Astrocyte (in vitro differentiated cells and primary cell): ENCODE results near the gene NTM. TPM values are rescaled to one million over a fixed set of nuclear protein-coding genes. Genes with fewer than 3 reads are reported as not detected.

Experiments used
- DNase-seq: peaks from one replicate; pipeline ENCODE4 v3.0.0-alpha.2; 2010; ENCODE audit warnings: low read depth
- FAIRE-seq: peaks from 2 replicates; lab custom pipeline; 2011; peaks lifted over from hg19 to GRCh38; lab: Jason Lieb, UNC
- H2AFZ ChIP-seq: 2 replicates; pipeline ENCODE4 v1.6.0; 2012; ENCODE audit warnings: low read depth, low read length, inconsistent platforms
- H3K27ac ChIP-seq: 2 replicates; pipeline ENCODE4 v1.5.1; 2011; ENCODE audit warnings: low read depth, low read length, inconsistent platforms
- H3K27me3 ChIP-seq: 2 replicates; pipeline ENCODE4 v1.6.0; 2011; ENCODE audit warnings: low read length, inconsistent platforms; ENCODE audit not compliant: insufficient read depth
- H3K36me3 ChIP-seq: 2 replicates; pipeline ENCODE4 v1.5.1; 2011; ENCODE audit warnings: low read length, inconsistent platforms; ENCODE audit not compliant: insufficient read depth
- H3K4me1 ChIP-seq: 2 replicates; pipeline ENCODE4 v1.5.1; 2011; ENCODE audit warnings: low read length, inconsistent platforms; ENCODE audit not compliant: insufficient read depth
- H3K4me2 ChIP-seq: 2 replicates; pipeline ENCODE4 v1.6.0; 2012; ENCODE audit warnings: low read length, inconsistent platforms
- H3K4me3 ChIP-seq: 2 replicates; pipeline ENCODE4 v1.5.1; 2011; ENCODE audit warnings: low read depth, mild to moderate bottlenecking, low read length, inconsistent platforms; ENCODE audit not compliant: insufficient read depth
- H3K79me2 ChIP-seq: 2 replicates; pipeline ENCODE4 v1.6.0; 2012; ENCODE audit warnings: mild to moderate bottlenecking, low read length, inconsistent platforms; ENCODE audit not compliant: insufficient read depth
- H3K9ac ChIP-seq: 2 replicates; pipeline ENCODE4 v1.6.0; 2012; ENCODE audit warnings: mild to moderate bottlenecking, low read length, inconsistent platforms
- H3K9me3 ChIP-seq: 2 replicates; pipeline ENCODE4 v1.5.1; 2012; ENCODE audit warnings: low read depth, mild to moderate bottlenecking, low read length, inconsistent platforms; ENCODE audit not compliant: insufficient read depth
- H4K20me1 ChIP-seq: 2 replicates; pipeline ENCODE4 v1.6.0; 2012; ENCODE audit warnings: low read length, inconsistent platforms; ENCODE audit not compliant: insufficient read depth
- H3K27ac Mint-ChIP-seq: one replicate; pipeline ENCODE4 v1.8.0; 2021; ENCODE audit warnings: mild to moderate bottlenecking, mixed read lengths; ENCODE audit not compliant: unreplicated experiment
- H3K27me3 Mint-ChIP-seq: one replicate; pipeline ENCODE4 v1.8.0; 2021; ENCODE audit warnings: low read depth, mixed read lengths; ENCODE audit not compliant: unreplicated experiment
- H3K36me3 Mint-ChIP-seq: one replicate; pipeline ENCODE4 v1.8.0; 2021; ENCODE audit warnings: low read depth, mixed read lengths; ENCODE audit not compliant: unreplicated experiment
- H3K4me1 Mint-ChIP-seq: one replicate; pipeline ENCODE4 v1.8.0; 2021; ENCODE audit warnings: low read depth, mixed read lengths; ENCODE audit not compliant: unreplicated experiment
- H3K4me3 Mint-ChIP-seq: one replicate; pipeline ENCODE4 v1.8.0; 2021; ENCODE audit warnings: mild to moderate bottlenecking, moderate library complexity, mixed read lengths; ENCODE audit not compliant: unreplicated experiment
- H3K9me3 Mint-ChIP-seq: one replicate; pipeline ENCODE4 v1.8.0; 2021; ENCODE audit warnings: mild to moderate bottlenecking, mixed read lengths; ENCODE audit not compliant: unreplicated experiment
- CTCF ChIP-seq: IDR thresholded peaks from 2 replicates; pipeline ENCODE4 v1.5.1; 2011; ENCODE audit warnings: low read depth, mild to moderate bottlenecking, inconsistent platforms, low read length, moderate library complexity; ENCODE audit not compliant: insufficient read depth
- EZH2 ChIP-seq: IDR thresholded peaks from 2 replicates; pipeline ENCODE4 v1.6.1; 2012; ENCODE audit warnings: mild to moderate bottlenecking, low read length, inconsistent platforms; ENCODE audit not compliant: insufficient read depth
- total RNA-seq: library from RNA; stranded (reverse); gene quantifications from 2 replicates; pipeline ENCODE4 v1.2.1, GENCODE V29; 2021

NTM gene
- total RNA-seq, 1 donor from 2014 or later: 98.2 TPM

GRCh38 chr11:131591051-131591461 lies 220.6 kb downstream of the NTM start:
- peaks cover 8% of the 10 kb centered on the region for H3K4me1 ChIP-seq
- Mint-ChIP-seq H3K27me3 (peaks cover 9% of the 10 kb centered on the region), H3K27ac (peak overlapping the region; percentile 72), H3K4me3 (no peak overlapping the region), H3K36me3 (peaks cover 3% of the 10 kb centered on the region), H3K4me1 (peaks cover 28% of the 10 kb centered on the region), H3K9me3 (peaks cover 4% of the 10 kb centered on the region)
- no peak overlapping the region for H2AFZ ChIP-seq
- H4K20me1 ChIP-seq: no peaks in the 10 kb centered on the region
- H3K36me3 ChIP-seq: no peaks in the 10 kb centered on the region
- no peak overlapping the region for H3K9ac ChIP-seq
- H3K4me3 ChIP-seq: no peak overlapping the region
- peaks cover 3% of the 10 kb centered on the region for H3K9me3 ChIP-seq
- H3K27ac ChIP-seq: no peak overlapping the region
- TF ChIP-seq EZH2 (no peak), CTCF (no peak)
- no peak for FAIRE-seq
- H3K27me3 ChIP-seq: peaks cover 2% of the 10 kb centered on the region
- DNase-seq: no peak
- H3K4me2 ChIP-seq: no peak overlapping the region
- no peaks in the 10 kb centered on the region for H3K79me2 ChIP-seq

- Histone ChIP-seq H3K9me3 (no peaks in the 10 kb centered on the region), H3K4me2 (no peak overlapping the region), H3K9ac (no peak overlapping the region), H3K27me3 (peaks cover 2% of the 10 kb centered on the region), H3K79me2 (no peaks in the 10 kb centered on the region), H3K4me3 (no peak overlapping the region), H3K36me3 (no peaks in the 10 kb centered on the region), H3K27ac (no peak overlapping the region), H4K20me1 (no peaks in the 10 kb centered on the region), H3K4me1 (peaks cover 8% of the 10 kb centered on the region), H2AFZ (no peak overlapping the region)
- H3K36me3 Mint-ChIP-seq: peaks cover 3% of the 10 kb centered on the region
- H3K4me1 Mint-ChIP-seq: peaks cover 28% of the 10 kb centered on the region
- no peak for FAIRE-seq
- peaks cover 4% of the 10 kb centered on the region for H3K9me3 Mint-ChIP-seq
- DNase-seq: no peak
- H3K4me3 Mint-ChIP-seq: no peak overlapping the region
- H3K27me3 Mint-ChIP-seq: peaks cover 10% of the 10 kb centered on the region
- no peak overlapping the region for H3K27ac Mint-ChIP-seq
- no peak for TF ChIP-seq CTCF
- TF ChIP-seq EZH2: no peak
Observed at GRCh38 chr11:131592152-131592551, 221.7 kb downstream of the NTM start.

- H3K27me3 Mint-ChIP-seq: peaks cover 11% of the 10 kb centered on the region
- no peak overlapping the region for H3K4me2 ChIP-seq
- no peaks in the 10 kb centered on the region for H3K36me3 ChIP-seq
- peaks cover under 1% of the 10 kb centered on the region for H3K9me3 Mint-ChIP-seq
- peaks cover 8% of the 10 kb centered on the region for H3K4me1 ChIP-seq
- no peak for TF ChIP-seq EZH2
- TF ChIP-seq CTCF: no peak
- DNase-seq (no peak), FAIRE-seq (no peak)
- no peaks in the 10 kb centered on the region for H4K20me1 ChIP-seq
- peaks cover 3% of the 10 kb centered on the region for H3K36me3 Mint-ChIP-seq
- H2AFZ ChIP-seq: no peak overlapping the region
- peaks cover 26% of the 10 kb centered on the region for H3K4me1 Mint-ChIP-seq
- H3K27ac ChIP-seq: no peak overlapping the region
- no peaks in the 10 kb centered on the region for H3K79me2 ChIP-seq
- H3K4me3 Mint-ChIP-seq: no peak overlapping the region
- no peak overlapping the region for H3K9ac ChIP-seq
- H3K27me3 ChIP-seq: peaks cover 2% of the 10 kb centered on the region
- H3K9me3 ChIP-seq: no peaks in the 10 kb centered on the region
- H3K27ac Mint-ChIP-seq: no peak overlapping the region
- H3K4me3 ChIP-seq: no peak overlapping the region
Observed at GRCh38 chr11:131592734-131593133, 222.3 kb downstream of the NTM start.
